Esophagus squamous epithelium (tissue), 4 donors: ENCODE measurements around the gene ERRFI1.

Experiments used
- POLR2A ChIP-seq, 4 donors: fragments of 450-650 bp; IDR thresholded peaks; one replicate each; pipeline ENCODE4 v1.6.1; 2017; ENCODE audit warnings: antibody characterized with exemption in 4 of 4, mild to moderate bottlenecking in 4 of 4, moderate library complexity in 3 of 4
- TF ChIP-seq, protein P1 (sequence below), 6 experiments: fragments of 450-650 bp in 4 of 6; fragments of 200-600 bp in 2 of 6; sonication (generic) in 2 of 6; IDR thresholded peaks; one replicate each; pipeline ENCODE4 v1.5.1; 2016 to 2019; ENCODE audit warnings: antibody characterized with exemption in 6 of 6, mild to moderate bottlenecking in 4 of 6, moderate library complexity in 4 of 6

DNA sequence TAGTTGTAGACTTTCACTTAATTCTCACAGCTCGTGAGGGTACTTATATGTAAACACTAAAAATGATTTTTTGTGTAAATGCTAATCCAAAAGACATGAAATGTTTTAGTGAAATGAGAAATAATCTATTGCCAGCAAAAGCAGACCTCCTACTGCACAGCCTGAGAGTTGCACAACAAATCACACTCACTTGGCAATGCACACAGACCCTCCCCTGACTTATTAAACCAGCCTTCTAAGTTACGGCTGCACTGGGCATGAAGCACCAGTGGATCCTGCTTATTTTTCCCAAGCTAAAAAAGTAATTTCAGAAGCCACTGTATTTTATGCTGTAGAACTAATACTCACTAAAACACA lies 10.3 kb downstream of the ERRFI1 start:
- TF ChIP-seq POLR2A (IDR thresholded peaks at IDR 0.05) = no peak
- TF ChIP-seq, protein P1, sequence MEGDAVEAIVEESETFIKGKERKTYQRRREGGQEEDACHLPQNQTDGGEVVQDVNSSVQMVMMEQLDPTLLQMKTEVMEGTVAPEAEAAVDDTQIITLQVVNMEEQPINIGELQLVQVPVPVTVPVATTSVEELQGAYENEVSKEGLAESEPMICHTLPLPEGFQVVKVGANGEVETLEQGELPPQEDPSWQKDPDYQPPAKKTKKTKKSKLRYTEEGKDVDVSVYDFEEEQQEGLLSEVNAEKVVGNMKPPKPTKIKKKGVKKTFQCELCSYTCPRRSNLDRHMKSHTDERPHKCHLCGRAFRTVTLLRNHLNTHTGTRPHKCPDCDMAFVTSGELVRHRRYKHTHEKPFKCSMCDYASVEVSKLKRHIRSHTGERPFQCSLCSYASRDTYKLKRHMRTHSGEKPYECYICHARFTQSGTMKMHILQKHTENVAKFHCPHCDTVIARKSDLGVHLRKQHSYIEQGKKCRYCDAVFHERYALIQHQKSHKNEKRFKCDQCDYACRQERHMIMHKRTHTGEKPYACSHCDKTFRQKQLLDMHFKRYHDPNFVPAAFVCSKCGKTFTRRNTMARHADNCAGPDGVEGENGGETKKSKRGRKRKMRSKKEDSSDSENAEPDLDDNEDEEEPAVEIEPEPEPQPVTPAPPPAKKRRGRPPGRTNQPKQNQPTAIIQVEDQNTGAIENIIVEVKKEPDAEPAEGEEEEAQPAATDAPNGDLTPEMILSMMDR (IDR thresholded peaks at IDR 0.05) = no peak
